ENCODE measurements around the gene ADNP2.

DNA sequence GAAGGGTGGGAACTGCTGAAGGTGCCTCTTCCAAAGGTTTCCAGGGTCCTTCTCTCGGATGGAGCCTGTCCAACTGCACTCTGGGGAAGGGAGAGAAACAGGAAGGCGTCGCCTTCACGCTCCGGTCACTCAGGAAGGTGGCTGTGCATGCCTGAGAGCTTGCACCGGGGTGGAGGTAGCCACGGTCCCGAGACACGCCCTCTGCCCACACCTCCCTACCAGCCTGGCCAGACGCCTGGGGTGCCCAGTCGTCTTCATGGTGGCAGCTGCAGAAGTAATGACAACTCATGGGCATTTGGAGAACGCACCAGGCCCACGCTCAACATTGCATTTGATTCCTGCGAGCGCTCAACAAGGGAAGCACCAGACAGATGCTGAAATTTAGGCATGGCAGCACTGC lies 59.9 kb downstream of the ADNP2 start:
- TF ChIP-seq CTCF (IDR thresholded peaks at IDR 0.05), result no peak
- TF ChIP-seq POLR2A (IDR thresholded peaks at IDR 0.05), result no peak
- TF ChIP-seq EP300 (IDR thresholded peaks at IDR 0.05), result no peak

Data from tibial nerve (tissue), 4 donors.